Suprapubic skin (tissue), 3 donors: Measurements from ENCODE around the gene DSCAML1.

Experiments
- POLR2AphosphoS5 ChIP-seq, 3 donors: sonication (generic); formaldehyde crosslinking; IDR thresholded peaks; one replicate each; pipeline ENCODE4 v1.6.1; 2017; ENCODE audit warnings: antibody characterized with exemption in 3 of 3
- TF ChIP-seq, protein P1 (sequence below), 2 donors: fragments of 200-600 bp in 1 of 2; fragments of 450-650 bp in 1 of 2; sonication (generic) in 1 of 2; IDR thresholded peaks; one replicate each; pipeline ENCODE4 v1.5.1; 2016 to 2019; ENCODE audit warnings: antibody characterized with exemption in 2 of 2, mild to moderate bottlenecking in 1 of 2, moderate library complexity in 1 of 2

DNA sequence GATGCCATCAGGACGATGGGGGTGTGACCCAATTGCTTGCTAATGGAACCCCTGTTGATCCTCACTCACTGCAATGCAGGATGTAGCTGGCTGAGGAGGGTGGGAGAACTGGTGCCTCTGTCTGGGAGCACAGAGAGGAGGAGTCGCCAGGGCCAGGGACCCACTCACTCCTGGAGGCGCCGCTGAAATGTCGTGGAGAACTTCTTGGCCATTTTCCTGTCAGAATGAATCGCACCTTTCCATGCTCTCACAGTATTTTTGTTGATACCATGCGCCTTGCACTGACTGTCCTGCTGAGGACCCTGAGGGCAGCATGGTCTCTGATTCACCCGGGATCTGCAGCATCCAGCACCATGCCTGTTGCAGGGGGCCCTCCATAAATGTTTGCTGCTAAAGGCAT lies 211.4 kb downstream of the DSCAML1 start:
- TF ChIP-seq, protein P1, sequence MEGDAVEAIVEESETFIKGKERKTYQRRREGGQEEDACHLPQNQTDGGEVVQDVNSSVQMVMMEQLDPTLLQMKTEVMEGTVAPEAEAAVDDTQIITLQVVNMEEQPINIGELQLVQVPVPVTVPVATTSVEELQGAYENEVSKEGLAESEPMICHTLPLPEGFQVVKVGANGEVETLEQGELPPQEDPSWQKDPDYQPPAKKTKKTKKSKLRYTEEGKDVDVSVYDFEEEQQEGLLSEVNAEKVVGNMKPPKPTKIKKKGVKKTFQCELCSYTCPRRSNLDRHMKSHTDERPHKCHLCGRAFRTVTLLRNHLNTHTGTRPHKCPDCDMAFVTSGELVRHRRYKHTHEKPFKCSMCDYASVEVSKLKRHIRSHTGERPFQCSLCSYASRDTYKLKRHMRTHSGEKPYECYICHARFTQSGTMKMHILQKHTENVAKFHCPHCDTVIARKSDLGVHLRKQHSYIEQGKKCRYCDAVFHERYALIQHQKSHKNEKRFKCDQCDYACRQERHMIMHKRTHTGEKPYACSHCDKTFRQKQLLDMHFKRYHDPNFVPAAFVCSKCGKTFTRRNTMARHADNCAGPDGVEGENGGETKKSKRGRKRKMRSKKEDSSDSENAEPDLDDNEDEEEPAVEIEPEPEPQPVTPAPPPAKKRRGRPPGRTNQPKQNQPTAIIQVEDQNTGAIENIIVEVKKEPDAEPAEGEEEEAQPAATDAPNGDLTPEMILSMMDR (IDR thresholded peaks at IDR 0.05), result no peak
- no peak for TF ChIP-seq POLR2AphosphoS5 (IDR thresholded peaks at IDR 0.05)
